ENCODE data around the gene MPZ.

DNA sequence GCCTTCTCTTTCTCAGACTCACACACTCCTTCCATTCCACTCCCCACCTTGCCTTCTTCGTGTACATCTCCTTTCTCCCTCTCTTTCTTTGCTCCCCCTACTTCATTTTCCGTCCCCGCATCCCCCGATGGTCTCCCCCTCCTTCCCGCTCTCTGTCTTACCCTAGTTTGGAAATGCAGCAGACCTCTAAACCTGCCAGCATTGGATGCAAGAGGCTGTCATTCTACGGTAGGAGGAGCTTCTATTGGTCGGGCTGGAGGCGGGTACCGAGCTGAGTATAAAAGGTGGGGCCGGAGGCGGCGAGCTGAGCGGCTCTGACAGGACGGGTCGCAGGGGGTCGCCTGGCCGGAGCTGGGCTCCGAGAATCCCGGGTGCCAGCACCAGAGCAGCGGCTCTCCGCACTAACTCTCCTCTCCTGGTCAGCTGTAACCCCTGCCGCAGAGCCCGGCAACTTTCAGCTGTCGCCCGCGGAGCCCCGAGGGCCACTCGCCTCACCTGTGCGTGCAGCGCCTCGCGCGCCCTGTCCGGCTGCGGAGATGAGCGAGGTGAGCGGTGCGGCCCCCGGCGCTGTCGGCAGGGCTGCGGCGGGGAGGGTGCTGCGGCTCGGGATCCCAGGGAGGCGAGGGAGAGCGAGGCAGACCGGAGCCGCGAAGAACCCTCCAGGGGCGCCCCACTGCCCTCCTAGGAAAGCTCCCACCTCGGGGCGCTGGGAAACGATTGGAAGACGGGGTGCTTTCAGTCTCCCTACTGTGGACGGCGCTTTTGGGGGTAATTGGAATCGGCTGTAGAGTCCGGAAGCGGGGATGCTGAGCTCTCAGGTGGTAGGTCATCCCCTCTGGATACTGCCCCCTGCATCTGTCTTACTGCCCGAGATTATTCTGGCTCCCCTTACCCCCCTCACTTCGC lies 51.1 kb downstream of the MPZ start, which contains the start of gene PCP4L1:
- no peak for TF ChIP-seq EP300 (IDR thresholded peaks at IDR 0.05)
- TF ChIP-seq POLR2AphosphoS5 (IDR thresholded peaks at IDR 0.05): peak in 1 of 2 donors; percentile 17
- TF ChIP-seq POLR2A (IDR thresholded peaks at IDR 0.05): peak in 2 of 4 donors; percentile 28 to 59
- TF ChIP-seq, protein P1, sequence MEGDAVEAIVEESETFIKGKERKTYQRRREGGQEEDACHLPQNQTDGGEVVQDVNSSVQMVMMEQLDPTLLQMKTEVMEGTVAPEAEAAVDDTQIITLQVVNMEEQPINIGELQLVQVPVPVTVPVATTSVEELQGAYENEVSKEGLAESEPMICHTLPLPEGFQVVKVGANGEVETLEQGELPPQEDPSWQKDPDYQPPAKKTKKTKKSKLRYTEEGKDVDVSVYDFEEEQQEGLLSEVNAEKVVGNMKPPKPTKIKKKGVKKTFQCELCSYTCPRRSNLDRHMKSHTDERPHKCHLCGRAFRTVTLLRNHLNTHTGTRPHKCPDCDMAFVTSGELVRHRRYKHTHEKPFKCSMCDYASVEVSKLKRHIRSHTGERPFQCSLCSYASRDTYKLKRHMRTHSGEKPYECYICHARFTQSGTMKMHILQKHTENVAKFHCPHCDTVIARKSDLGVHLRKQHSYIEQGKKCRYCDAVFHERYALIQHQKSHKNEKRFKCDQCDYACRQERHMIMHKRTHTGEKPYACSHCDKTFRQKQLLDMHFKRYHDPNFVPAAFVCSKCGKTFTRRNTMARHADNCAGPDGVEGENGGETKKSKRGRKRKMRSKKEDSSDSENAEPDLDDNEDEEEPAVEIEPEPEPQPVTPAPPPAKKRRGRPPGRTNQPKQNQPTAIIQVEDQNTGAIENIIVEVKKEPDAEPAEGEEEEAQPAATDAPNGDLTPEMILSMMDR (IDR thresholded peaks at IDR 0.05): no peak

Measured in upper lobe of left lung (tissue), 4 donors.